Measurements from ENCODE around the gene MGAT1.

DNA sequence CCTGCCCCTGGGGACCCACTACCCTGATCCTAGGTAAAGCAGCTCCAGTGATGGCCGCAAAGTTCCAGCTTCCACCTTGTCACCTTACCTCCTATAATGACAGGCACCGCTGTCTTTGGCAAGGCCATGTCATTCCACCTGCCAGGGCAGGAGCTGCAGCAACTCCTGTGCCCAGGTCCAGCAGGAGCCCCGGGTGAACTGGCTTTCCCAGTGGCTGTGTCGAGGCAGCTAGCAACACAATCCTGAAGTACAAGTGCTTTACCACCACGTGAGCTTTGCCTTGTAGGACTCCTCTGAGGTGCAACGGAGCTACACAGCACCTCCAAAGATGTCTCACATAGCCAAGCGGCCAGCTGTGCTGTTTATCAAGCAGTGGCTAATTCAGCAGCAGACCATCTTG lies 20.7 kb upstream of the MGAT1 start:
- TF ChIP-seq, protein P1, sequence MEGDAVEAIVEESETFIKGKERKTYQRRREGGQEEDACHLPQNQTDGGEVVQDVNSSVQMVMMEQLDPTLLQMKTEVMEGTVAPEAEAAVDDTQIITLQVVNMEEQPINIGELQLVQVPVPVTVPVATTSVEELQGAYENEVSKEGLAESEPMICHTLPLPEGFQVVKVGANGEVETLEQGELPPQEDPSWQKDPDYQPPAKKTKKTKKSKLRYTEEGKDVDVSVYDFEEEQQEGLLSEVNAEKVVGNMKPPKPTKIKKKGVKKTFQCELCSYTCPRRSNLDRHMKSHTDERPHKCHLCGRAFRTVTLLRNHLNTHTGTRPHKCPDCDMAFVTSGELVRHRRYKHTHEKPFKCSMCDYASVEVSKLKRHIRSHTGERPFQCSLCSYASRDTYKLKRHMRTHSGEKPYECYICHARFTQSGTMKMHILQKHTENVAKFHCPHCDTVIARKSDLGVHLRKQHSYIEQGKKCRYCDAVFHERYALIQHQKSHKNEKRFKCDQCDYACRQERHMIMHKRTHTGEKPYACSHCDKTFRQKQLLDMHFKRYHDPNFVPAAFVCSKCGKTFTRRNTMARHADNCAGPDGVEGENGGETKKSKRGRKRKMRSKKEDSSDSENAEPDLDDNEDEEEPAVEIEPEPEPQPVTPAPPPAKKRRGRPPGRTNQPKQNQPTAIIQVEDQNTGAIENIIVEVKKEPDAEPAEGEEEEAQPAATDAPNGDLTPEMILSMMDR (conservative IDR thresholded peaks at IDR 0.05; ENCODE audit: low read depth, low read length), result no peak
- TF ChIP-seq EZH2 (IDR thresholded peaks at IDR 0.05; ENCODE audit: low read length, unreplicated experiment), result no peak

Measured in PC-3 (cell line).